ENCODE data around the gene STAT4.

STAT4 gene

GRCh38 chr2:191039616-191040015, 111.2 kb downstream of the STAT4 start:
- TF ChIP-seq, protein P1, sequence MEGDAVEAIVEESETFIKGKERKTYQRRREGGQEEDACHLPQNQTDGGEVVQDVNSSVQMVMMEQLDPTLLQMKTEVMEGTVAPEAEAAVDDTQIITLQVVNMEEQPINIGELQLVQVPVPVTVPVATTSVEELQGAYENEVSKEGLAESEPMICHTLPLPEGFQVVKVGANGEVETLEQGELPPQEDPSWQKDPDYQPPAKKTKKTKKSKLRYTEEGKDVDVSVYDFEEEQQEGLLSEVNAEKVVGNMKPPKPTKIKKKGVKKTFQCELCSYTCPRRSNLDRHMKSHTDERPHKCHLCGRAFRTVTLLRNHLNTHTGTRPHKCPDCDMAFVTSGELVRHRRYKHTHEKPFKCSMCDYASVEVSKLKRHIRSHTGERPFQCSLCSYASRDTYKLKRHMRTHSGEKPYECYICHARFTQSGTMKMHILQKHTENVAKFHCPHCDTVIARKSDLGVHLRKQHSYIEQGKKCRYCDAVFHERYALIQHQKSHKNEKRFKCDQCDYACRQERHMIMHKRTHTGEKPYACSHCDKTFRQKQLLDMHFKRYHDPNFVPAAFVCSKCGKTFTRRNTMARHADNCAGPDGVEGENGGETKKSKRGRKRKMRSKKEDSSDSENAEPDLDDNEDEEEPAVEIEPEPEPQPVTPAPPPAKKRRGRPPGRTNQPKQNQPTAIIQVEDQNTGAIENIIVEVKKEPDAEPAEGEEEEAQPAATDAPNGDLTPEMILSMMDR (IDR thresholded peaks at IDR 0.05; ENCODE audit: low read depth, low read length) = no peak
- no peak for DNase-seq (ENCODE audit: low read depth, low spot score)
- in situ Hi-C loops (cut with HindIII; ENCODE audit: low sequenced_read_pairs) = no loop called here
- no peak overlapping the region for H3K4me3 ChIP-seq (ENCODE audit: low read depth, low read length)

DNA sequence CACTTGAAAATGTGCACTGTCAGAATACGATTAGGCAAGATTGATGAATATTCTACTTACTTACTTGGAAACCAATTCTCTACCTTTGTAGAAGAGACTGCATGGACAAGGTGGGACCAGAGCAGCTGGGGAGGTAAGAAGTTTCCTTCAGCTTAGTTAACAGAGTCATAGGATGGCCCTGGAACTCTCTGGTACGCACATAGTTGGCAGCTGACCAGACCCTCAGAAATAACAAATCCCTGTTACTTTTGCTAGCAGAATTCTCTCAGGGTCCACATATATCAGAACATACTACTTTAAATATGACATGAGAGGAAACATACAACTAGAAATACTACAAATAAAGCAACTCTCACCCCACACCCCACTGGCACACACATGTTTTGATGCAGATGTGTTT, 112.1 kb downstream of the STAT4 start:
- TF ChIP-seq, protein P1 (IDR thresholded peaks at IDR 0.05; ENCODE audit: low read depth, low read length) = no peak
- peak; percentile 19 for DNase-seq (ENCODE audit: low read depth, low spot score)

GRCh38 chr2:191038241-191038725, 112.5 kb downstream of the STAT4 start:
- in situ Hi-C loops (cut with HindIII; ENCODE audit: low sequenced_read_pairs) = no loop called here
- peak; percentile 66 for DNase-seq (ENCODE audit: low read depth, low spot score)
- H3K4me3 ChIP-seq (ENCODE audit: low read depth, low read length) = no peak overlapping the region
- TF ChIP-seq, protein P1 (IDR thresholded peaks at IDR 0.05; ENCODE audit: low read depth, low read length) = no peak

More for the DNA sequence above, 112.1 kb downstream of the STAT4 start:
- no peak overlapping the region for H3K4me3 ChIP-seq (ENCODE audit: low read depth, low read length)
- in situ Hi-C loops (cut with HindIII; ENCODE audit: low sequenced_read_pairs) = no loop called here

GRCh38 chr2:191037351-191037750, 113.4 kb downstream of the STAT4 start:
- no peak overlapping the region for H3K4me3 ChIP-seq (ENCODE audit: low read depth, low read length)
- DNase-seq (ENCODE audit: low read depth, low spot score) = no peak
- in situ Hi-C loops (cut with HindIII; ENCODE audit: low sequenced_read_pairs) = no loop called here
- TF ChIP-seq, protein P1 (IDR thresholded peaks at IDR 0.05; ENCODE audit: low read depth, low read length) = no peak

DNA sequence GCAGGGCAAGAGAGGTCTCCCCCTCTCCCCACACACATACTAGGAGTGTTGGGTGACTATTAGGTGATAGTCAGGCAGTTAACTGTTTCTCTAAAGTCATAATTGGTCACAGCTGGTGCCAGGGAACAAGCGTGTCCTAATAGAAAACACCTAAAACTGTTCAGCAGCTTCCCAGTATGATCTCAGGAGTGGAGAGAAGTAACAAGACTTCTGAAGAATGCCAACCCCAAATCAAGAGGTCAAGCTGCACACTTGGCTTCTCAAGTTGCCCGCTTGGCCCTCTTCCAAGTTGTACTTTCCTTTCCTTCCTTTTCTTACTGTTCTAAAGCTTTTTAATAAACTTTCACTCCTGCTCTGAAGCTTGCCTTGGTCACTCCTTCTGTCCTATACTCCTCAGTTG, 114.4 kb downstream of the STAT4 start:
- DNase-seq (ENCODE audit: low read depth, low spot score) = no peak
- TF ChIP-seq, protein P1 (IDR thresholded peaks at IDR 0.05; ENCODE audit: low read depth, low read length) = no peak
- no peak overlapping the region for H3K4me3 ChIP-seq (ENCODE audit: low read depth, low read length)
- in situ Hi-C loops (cut with HindIII; ENCODE audit: low sequenced_read_pairs) = no loop called here

DNA sequence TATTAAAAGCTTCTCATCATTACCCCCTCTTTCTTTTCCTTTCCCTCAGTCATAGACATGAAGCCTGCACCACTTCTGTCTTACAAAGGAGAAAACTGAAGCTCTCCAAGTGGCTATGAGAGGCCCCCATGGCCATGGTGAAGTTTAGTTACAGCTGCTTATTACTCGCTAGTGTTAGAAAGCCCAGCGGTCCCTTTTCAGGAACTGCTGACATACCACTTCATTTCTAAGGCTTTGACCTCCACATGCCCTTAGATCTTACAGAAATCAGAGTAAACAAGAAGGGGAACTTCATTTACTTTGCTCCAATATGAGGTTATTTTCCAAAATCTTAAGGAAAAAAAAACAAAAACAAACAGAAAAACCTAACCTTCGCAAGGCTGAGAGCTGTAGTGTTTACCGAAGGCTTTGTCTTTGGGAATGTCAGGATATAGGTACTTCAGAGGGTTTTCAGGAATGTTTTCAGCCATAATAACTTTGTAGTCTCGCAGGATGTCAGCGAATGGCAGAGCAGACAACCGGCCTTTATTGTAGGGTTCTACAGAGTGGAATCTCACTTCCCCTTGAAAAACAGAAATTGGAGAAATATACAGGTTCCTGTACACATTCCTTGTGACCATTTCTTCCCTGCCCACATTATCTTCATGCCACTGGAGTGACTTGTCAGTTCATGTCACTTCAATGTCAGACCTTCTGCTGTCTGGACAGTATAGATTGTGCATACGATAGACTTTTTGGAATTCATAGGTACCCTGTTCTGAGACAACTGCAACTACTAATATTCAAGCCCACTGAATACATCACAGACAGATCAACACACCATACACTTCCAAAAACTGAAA, 118.0 kb downstream of the STAT4 start:
- TF ChIP-seq, protein P1 (IDR thresholded peaks at IDR 0.05; ENCODE audit: low read depth, low read length) = no peak
- no peak overlapping the region for H3K4me3 ChIP-seq (ENCODE audit: low read depth, low read length)
- no peak for DNase-seq (ENCODE audit: low read depth, low spot score)
- in situ Hi-C loops (cut with HindIII; ENCODE audit: low sequenced_read_pairs) = no loop called here

Measured in astrocyte of the spinal cord (primary cell).